Body of pancreas (tissue), 4 donors: ENCODE results near the gene MARCHF4. TPM values are rescaled to one million over a fixed set of nuclear protein-coding genes. Genes with fewer than 3 reads are reported as not detected.
"Not testable (repeated sequence)": the region's sequence is repeated elsewhere in the genome, so short reads cannot be mapped to it uniquely, and the experiment has no call there.

Experiments used
- ATAC-seq: fragments of 150-250 bp; one replicate; pipeline ENCODE4 v1.9.1; 2016
- DNase-seq, 4 donors: peaks; one replicate each; pipeline ENCODE4 v3.0.0-alpha.2; 2019
- H3K27ac ChIP-seq, 4 donors: fragments of 200-600 bp; sonication (generic); 1 replicate in 3 of 4; 2 replicates in 1 of 4; pipeline versions ENCODE4 v1.5.1 to v1.6.1; 2016 to 2019; ENCODE audit warnings: mild to moderate bottlenecking in 1 of 4, mixed read lengths in 1 of 4, moderate library complexity in 1 of 4
- H3K27me3 ChIP-seq, 2 donors: fragments of 200-600 bp; sonication (generic); one replicate each; pipeline ENCODE4 v1.6.0; 2016; ENCODE audit warnings: mild to moderate bottlenecking in 1 of 2
- H3K36me3 ChIP-seq, 2 donors: fragments of 200-600 bp; sonication (generic); replicated peaks in 1 of 2; 2 replicates each; pipeline ENCODE4 v1.5.1; 2016; ENCODE audit warnings: low read depth in 2 of 2; ENCODE audit not compliant: insufficient read depth in 1 of 2
- H3K4me1 ChIP-seq: fragments of 200-600 bp; sonication (generic); one replicate; pipeline ENCODE4 v1.6.0; 2016
- H3K4me3 ChIP-seq, 2 donors: fragments of 200-600 bp; sonication (generic); 1 replicate in 1 of 2; 2 replicates in 1 of 2; pipeline ENCODE4 v1.5.1; 2016 to 2019
- H3K9me3 ChIP-seq, 3 donors: fragments of 200-600 bp; sonication (generic); 1 replicate in 2 of 3; 2 replicates in 1 of 3; pipeline ENCODE4 v1.5.1; 2016
- POLR2A ChIP-seq, 3 donors: fragments of 450-650 bp; IDR thresholded peaks; one replicate each; pipeline ENCODE4 v1.6.1; 2016; ENCODE audit warnings: antibody characterized with exemption in 3 of 3, mild to moderate bottlenecking in 2 of 3
- WGBS, 2 donors: methylation state at CpG; one replicate each; pipeline ENCODE4 v1.1.5; 2017; 5-methylcytosine and 5-hydroxymethylcytosine counted together
- intact Hi-C: fragments of 100-400 bp; cut with DNase I; formaldehyde crosslinking; loops from one replicate; pipeline ENCODE4 v1.15.1; 2023
- total RNA-seq, 2 donors: library from RNA; depleted of rRNA; stranded (reverse); fragments of >200 nt; gene quantifications; one replicate each; pipeline ENCODE4 v1.1.0, GENCODE V29; 2016
- TF ChIP-seq, protein P1 (sequence below), 7 experiments: fragments of 450-650 bp in 4 of 7; fragments of 200-600 bp in 3 of 7; sonication (generic) in 3 of 7; IDR thresholded peaks; one replicate each; pipeline ENCODE4 v1.5.1; 2016 to 2019; ENCODE audit warnings: antibody characterized with exemption in 7 of 7

MARCHF4 gene
- total RNA-seq, 2 donors from 2014 or later, result 0.52 to 2.6 TPM

DNA sequence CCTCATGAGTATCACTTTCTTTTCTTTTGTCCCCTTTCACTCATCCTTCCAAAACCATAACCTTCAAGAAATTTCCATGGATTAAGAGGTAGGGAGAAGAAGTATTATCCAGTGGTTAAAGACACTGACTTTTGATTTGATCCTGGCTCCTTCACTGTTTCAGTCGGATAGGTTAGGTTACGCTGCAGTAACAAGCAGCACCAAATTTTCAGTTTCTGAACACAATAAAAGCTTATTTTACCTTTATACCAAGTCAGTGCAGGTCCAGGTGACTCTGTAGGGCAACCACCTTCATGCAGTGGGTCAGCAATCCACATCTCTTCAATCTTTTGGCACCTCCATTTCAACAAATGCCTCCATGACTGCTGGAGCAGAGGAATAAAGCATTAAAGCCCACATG is 15.0 kb upstream of the MARCHF4 start:
- ATAC-seq, result no peak
- Histone ChIP-seq H3K36me3 (no peaks in the 10 kb centered on the region), H3K27ac (no peak overlapping the region), H3K27me3 (no peaks in the 10 kb centered on the region), H3K4me1 (no peaks in the 10 kb centered on the region), H3K9me3 (no peaks in the 10 kb centered on the region), H3K4me3 (no peak overlapping the region)
- intact Hi-C loops, result no loop called here
- TF ChIP-seq, protein P1, sequence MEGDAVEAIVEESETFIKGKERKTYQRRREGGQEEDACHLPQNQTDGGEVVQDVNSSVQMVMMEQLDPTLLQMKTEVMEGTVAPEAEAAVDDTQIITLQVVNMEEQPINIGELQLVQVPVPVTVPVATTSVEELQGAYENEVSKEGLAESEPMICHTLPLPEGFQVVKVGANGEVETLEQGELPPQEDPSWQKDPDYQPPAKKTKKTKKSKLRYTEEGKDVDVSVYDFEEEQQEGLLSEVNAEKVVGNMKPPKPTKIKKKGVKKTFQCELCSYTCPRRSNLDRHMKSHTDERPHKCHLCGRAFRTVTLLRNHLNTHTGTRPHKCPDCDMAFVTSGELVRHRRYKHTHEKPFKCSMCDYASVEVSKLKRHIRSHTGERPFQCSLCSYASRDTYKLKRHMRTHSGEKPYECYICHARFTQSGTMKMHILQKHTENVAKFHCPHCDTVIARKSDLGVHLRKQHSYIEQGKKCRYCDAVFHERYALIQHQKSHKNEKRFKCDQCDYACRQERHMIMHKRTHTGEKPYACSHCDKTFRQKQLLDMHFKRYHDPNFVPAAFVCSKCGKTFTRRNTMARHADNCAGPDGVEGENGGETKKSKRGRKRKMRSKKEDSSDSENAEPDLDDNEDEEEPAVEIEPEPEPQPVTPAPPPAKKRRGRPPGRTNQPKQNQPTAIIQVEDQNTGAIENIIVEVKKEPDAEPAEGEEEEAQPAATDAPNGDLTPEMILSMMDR (IDR thresholded peaks at IDR 0.05), result no peak
- TF ChIP-seq POLR2A (IDR thresholded peaks at IDR 0.05), result no peak
- no peak for DNase-seq
- WGBS, 2 donors, result 70 to 80% methylated on average over 2 of the region's 2 CpGs

DNA sequence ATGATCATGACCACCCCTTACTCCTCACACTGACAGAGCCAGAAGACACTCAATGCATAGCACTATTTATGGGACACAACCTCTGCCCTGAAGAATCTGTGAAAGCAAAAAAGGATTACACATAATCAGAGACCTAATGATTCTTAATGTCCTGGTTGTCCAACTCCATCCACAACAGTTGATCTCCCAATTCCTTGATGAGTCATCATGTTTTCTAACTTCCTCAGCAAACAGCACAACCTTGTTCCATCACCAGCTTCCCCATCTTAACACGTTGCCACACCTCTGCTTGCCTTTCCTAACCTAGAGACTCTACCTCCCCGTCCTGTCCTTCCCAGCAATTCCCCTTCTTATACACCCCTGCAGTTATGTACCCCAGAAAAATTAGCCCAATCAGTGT is 13.2 kb upstream of the MARCHF4 start:
- Histone ChIP-seq H3K4me1 (no peaks in the 10 kb centered on the region), H3K9me3 (no peaks in the 10 kb centered on the region), H3K36me3 (no peaks in the 10 kb centered on the region), H3K27ac (no peak overlapping the region), H3K27me3 (no peaks in the 10 kb centered on the region), H3K4me3 (no peak overlapping the region)
- no peak for ATAC-seq
- WGBS, 2 donors, result 32 to 34% methylated on average over 2 of the region's 2 CpGs
- DNase-seq, result no peak
- intact Hi-C loops, result no loop called here
- TF ChIP-seq POLR2A (IDR thresholded peaks at IDR 0.05), result no peak
- TF ChIP-seq, protein P1 (IDR thresholded peaks at IDR 0.05), result no peak

DNA sequence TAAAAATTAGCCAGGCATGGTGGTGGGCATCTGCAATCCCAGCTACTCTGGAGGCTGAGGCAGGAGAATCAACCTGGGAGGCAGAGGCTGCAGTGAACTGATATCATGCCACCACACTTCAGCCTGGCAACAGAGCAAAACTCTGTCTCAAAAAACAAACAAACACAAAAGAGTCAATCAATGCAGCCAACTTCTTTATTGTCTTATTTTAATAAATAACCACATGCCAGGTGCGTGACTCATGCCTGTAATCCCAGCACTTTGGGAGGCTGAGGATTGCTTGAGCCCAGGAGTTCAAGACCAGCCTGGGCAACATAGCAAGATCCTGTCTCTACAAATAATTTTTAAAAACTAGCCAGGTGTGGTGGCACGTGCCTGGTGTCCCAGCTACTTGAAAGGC is 12.1 kb upstream of the MARCHF4 start:
- ATAC-seq, H3K9me3 ChIP-seq, DNase-seq, H3K36me3 ChIP-seq, H3K27me3 ChIP-seq, H3K4me3 ChIP-seq, H3K4me1 ChIP-seq, intact Hi-C loops, H3K27ac ChIP-seq: not testable (repeated sequence)
- 53 to 57% methylated on average over 2 of the region's 2 CpGs for WGBS, 2 donors

DNA sequence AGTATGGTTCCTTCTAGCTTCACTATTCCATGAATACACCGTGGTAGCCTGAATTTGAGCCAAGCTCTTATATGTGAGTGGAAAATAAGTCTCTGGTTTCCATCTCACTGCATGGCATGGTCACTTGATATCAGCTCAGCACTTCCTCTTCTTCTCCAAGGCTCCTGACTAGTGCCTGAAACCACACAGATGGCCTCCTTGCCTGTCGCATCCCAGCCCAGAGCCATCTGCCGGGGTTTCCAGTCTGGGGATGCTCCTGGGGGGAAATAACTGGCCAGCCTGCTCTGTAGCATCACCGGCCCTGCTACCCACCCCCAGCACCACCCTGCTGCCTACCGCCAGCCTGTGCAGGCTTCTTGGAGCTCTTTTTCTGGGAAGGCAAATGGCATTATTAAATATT is 7.7 kb upstream of the MARCHF4 start:
- DNase-seq (no peak), ATAC-seq (no peak)
- Histone ChIP-seq H3K27ac (no peak overlapping the region), H3K9me3 (no peaks in the 10 kb centered on the region), H3K4me1 (no peaks in the 10 kb centered on the region), H3K4me3 (no peak overlapping the region), H3K27me3 (no peaks in the 10 kb centered on the region), H3K36me3 (no peaks in the 10 kb centered on the region)
- intact Hi-C loops, result no loop called here
- TF ChIP-seq, protein P1 (IDR thresholded peaks at IDR 0.05), result no peak
- TF ChIP-seq POLR2A (IDR thresholded peaks at IDR 0.05), result no peak
- 60 to 73% methylated on average over 5 of the region's 5 CpGs for WGBS, 2 donors

DNA sequence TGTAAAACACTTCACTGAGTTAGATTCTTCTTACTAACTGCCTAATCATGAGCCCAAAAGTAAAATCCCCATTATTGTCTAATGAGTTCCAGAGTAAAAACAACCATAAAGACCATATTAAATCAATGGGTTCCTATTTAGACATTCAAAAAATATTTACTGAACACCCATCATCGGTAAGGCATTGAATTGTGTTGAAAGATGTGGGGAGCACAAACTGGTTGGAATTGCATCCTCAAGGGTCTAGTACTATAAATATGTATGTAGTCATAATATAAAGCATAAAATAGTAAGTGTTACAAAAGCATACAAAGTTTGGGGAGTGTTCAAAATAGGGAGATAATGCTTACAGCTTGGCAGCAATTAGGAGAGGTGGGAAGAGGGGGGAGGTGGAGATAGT is 3.0 kb upstream of the MARCHF4 start:
- WGBS, 2 donors, result 63 to 87% methylated on average over 1 of the region's 1 CpG
- Histone ChIP-seq H3K9me3 (no peaks in the 10 kb centered on the region), H3K36me3 (no peaks in the 10 kb centered on the region), H3K4me1 (peaks cover 16% of the 10 kb centered on the region), H3K4me3 (no peak overlapping the region), H3K27ac (no peak overlapping the region), H3K27me3 (peaks cover 0 to 13% of the 10 kb centered on the region in 2 donors)
- ATAC-seq, result no peak
- DNase-seq, result no peak
- intact Hi-C loops, result no loop called here
- TF ChIP-seq POLR2A (IDR thresholded peaks at IDR 0.05), result no peak
- TF ChIP-seq, protein P1 (IDR thresholded peaks at IDR 0.05), result no peak
